Lower lobe of right lung (tissue), 2 donors: ENCODE measurements around the gene GPN2. TPM values are rescaled to one million over a fixed set of nuclear protein-coding genes. Genes with fewer than 3 reads are reported as not detected.

Source experiments
- ATAC-seq, 2 donors: fragments of 200-7000 bp; cut with Tn5 transposase; one replicate each; pipeline ENCODE4 v1.9.1; 2020 to 2022; ENCODE audit warnings: mild to moderate bottlenecking in 2 of 2, moderate library complexity in 2 of 2
- DNase-seq: peaks from one replicate; pipeline ENCODE4 v3.0.0-alpha.2; 2020
- H3K27ac ChIP-seq: fragments of 200-600 bp; one replicate; pipeline ENCODE4 v1.8.0; 2022
- H3K27me3 ChIP-seq: fragments of 200-600 bp; one replicate; pipeline ENCODE4 v1.8.0; 2022; ENCODE audit warnings: low read depth
- H3K36me3 ChIP-seq: fragments of 200-600 bp; one replicate; pipeline ENCODE4 v1.8.0; 2022; ENCODE audit warnings: mild to moderate bottlenecking
- H3K4me1 ChIP-seq: fragments of 200-600 bp; one replicate; pipeline ENCODE4 v1.8.0; 2022
- H3K4me3 ChIP-seq: fragments of 200-600 bp; one replicate; pipeline ENCODE4 v1.8.0; 2022; ENCODE audit warnings: mild to moderate bottlenecking
- H3K9me3 ChIP-seq: fragments of 200-600 bp; one replicate; pipeline ENCODE4 v1.8.0; 2022
- CTCF ChIP-seq: fragments of 200-600 bp; IDR thresholded peaks from one replicate; pipeline ENCODE4 v1.8.0; 2022; ENCODE audit warnings: antibody characterized with exemption, mild to moderate bottlenecking
- intact Hi-C: fragments of 100-400 bp; cut with DNase I; formaldehyde crosslinking; loops from one replicate; pipeline ENCODE4 v1.11.0; 2022
- total RNA-seq: library from RNA; stranded (reverse); fragmentation: NEBNext Ultra II Directional; extraction: Animal tissue kit (Norgen Biotek cat#: 25700); gene quantifications from one replicate; pipeline ENCODE4 v1.2.1, GENCODE V29; 2021
- donor health status: DM: no; HTN: yes; CAD: no; lungs with severe emphysema.

Gene GPN2
- total RNA-seq, 1 donor from 2014 or later, result 25.9 TPM

GRCh38 chr1:26828411-26828991, 61.6 kb downstream of the GPN2 start:
- Histone ChIP-seq H3K9me3 (no peaks in the 10 kb centered on the region), H3K27ac (peak overlapping the region; percentile 18), H3K4me1 (peaks cover 47% of the 10 kb centered on the region), H3K36me3 (peaks cover 23% of the 10 kb centered on the region), H3K27me3 (no peaks in the 10 kb centered on the region), H3K4me3 (peak overlapping the region; percentile 8)
- ATAC-seq (peak; percentile 23 to 41), DNase-seq (peak; percentile 69)
- no peak for TF ChIP-seq CTCF
- intact Hi-C loops, result no loop called here

- H3K36me3 ChIP-seq, result peaks cover 15% of the 10 kb centered on the region
- H3K27me3 ChIP-seq, result no peaks in the 10 kb centered on the region
- peaks cover 47% of the 10 kb centered on the region for H3K4me1 ChIP-seq
- intact Hi-C loops, result no loop called here
- DNase-seq, result no peak
- H3K9me3 ChIP-seq, result no peaks in the 10 kb centered on the region
- H3K4me3 ChIP-seq, result peak overlapping the region; percentile 67
- H3K27ac ChIP-seq, result peak overlapping the region; percentile 62
- no peak for ATAC-seq
- TF ChIP-seq CTCF, result no peak
Measured at GRCh38 chr1:26827663-26828062, 62.4 kb downstream of the GPN2 start.

GRCh38 chr1:26827106-26827604, 62.9 kb downstream of the GPN2 start:
- Histone ChIP-seq H3K4me3 (peak overlapping the region; percentile 67), H3K27me3 (no peaks in the 10 kb centered on the region), H3K27ac (peak overlapping the region; percentile 62), H3K9me3 (no peaks in the 10 kb centered on the region), H3K36me3 (peaks cover 10% of the 10 kb centered on the region), H3K4me1 (peaks cover 47% of the 10 kb centered on the region)
- intact Hi-C loops, result no loop called here
- ATAC-seq, result peak in 1 of 2 donors; percentile 2
- TF ChIP-seq CTCF, result no peak
- DNase-seq, result no peak

- Histone ChIP-seq H3K4me3 (peak within 1 kb of the TSS; percentile 67), H3K27me3 (no peaks in the 10 kb centered on the region), H3K4me1 (peaks cover 42% of the 10 kb centered on the region), H3K9me3 (no peaks in the 10 kb centered on the region), H3K27ac (peak within 1 kb of the TSS; percentile 85), H3K36me3 (peaks cover 3% of the 10 kb centered on the region)
- DNase-seq, result peak; percentile 80
- peak; percentile 26 for TF ChIP-seq CTCF
- ATAC-seq, result peak; percentile 90 to 93
- intact Hi-C loops, result no loop called here
Measured at GRCh38 chr1:26826261-26827105, 63.6 kb downstream of the GPN2 start, which contains the start of gene ZDHHC18. ZDHHC18 (plus strand) TSS chr1:26826688; CDS start chr1:26826805, 117 bp downstream.

Other genes starting within 250 kb of the GPN2 start
- gene ARID1A, start 194.3 kb downstream of the GPN2 start, total RNA-seq, result 72.4 TPM
- gene PIGV, start 102.3 kb downstream of the GPN2 start, total RNA-seq, result 20.3 TPM
- gene ZDHHC18, start 63.6 kb downstream of the GPN2 start, total RNA-seq, result 29.1 TPM
- gene SFN, start 27.1 kb downstream of the GPN2 start, total RNA-seq, result 47.5 TPM
- gene GPATCH3, start 10.2 kb upstream of the GPN2 start, total RNA-seq, result 16.1 TPM
- gene NR0B2, start 23.7 kb upstream of the GPN2 start, total RNA-seq, result 2.2 TPM
- gene NUDC, start 31.5 kb upstream of the GPN2 start, total RNA-seq, result 56.7 TPM
- gene KDF1, start 70.2 kb upstream of the GPN2 start, total RNA-seq, result 8.1 TPM
- 15.3 TPM for gene TRNP1, start 103.4 kb upstream of the GPN2 start, total RNA-seq
- gene TENT5B, start 122.6 kb upstream of the GPN2 start, total RNA-seq, result 21.1 TPM